Duodenal mucosa (tissue), 2 donors: Measurements from ENCODE around the gene PIKFYVE.
"Not testable (repeated sequence)": the region's sequence is repeated elsewhere in the genome, so short reads cannot be mapped to it uniquely, and the experiment has no call there.

ENCODE experiments used
- H3K27ac ChIP-seq: one replicate; pipeline ENCODE4 v1.7.0; 2013; ENCODE audit warnings: low read depth, low read length
- H3K27me3 ChIP-seq, 2 donors: one replicate each; pipeline ENCODE4 v1.7.0; 2013; ENCODE audit warnings: low read length in 2 of 2, control low read depth in 1 of 2; ENCODE audit not compliant: insufficient read depth in 2 of 2, control insufficient read depth in 1 of 2
- H3K36me3 ChIP-seq, 2 donors: one replicate each; pipeline ENCODE4 v1.7.0; 2013; ENCODE audit warnings: low read length in 2 of 2, control low read depth in 1 of 2; ENCODE audit not compliant: insufficient read depth in 2 of 2, control insufficient read depth in 1 of 2
- H3K4me1 ChIP-seq, 2 donors: one replicate each; pipeline ENCODE4 v1.7.0; 2013; ENCODE audit warnings: low read length in 2 of 2, control low read depth in 1 of 2; ENCODE audit not compliant: insufficient read depth in 2 of 2, control insufficient read depth in 1 of 2
- H3K4me3 ChIP-seq, 2 donors: one replicate each; pipeline ENCODE4 v1.7.0; 2013; ENCODE audit warnings: low read length in 2 of 2, low read depth in 1 of 2
- H3K9ac ChIP-seq, 2 donors: one replicate each; pipeline ENCODE4 v1.7.0; 2013; ENCODE audit warnings: low read length in 2 of 2, low read depth in 1 of 2
- H3K9me3 ChIP-seq, 2 donors: one replicate each; pipeline ENCODE4 v1.7.0; 2013; ENCODE audit warnings: low read length in 2 of 2, control low read depth in 1 of 2; ENCODE audit not compliant: control insufficient read depth in 1 of 2

PIKFYVE gene

DNA sequence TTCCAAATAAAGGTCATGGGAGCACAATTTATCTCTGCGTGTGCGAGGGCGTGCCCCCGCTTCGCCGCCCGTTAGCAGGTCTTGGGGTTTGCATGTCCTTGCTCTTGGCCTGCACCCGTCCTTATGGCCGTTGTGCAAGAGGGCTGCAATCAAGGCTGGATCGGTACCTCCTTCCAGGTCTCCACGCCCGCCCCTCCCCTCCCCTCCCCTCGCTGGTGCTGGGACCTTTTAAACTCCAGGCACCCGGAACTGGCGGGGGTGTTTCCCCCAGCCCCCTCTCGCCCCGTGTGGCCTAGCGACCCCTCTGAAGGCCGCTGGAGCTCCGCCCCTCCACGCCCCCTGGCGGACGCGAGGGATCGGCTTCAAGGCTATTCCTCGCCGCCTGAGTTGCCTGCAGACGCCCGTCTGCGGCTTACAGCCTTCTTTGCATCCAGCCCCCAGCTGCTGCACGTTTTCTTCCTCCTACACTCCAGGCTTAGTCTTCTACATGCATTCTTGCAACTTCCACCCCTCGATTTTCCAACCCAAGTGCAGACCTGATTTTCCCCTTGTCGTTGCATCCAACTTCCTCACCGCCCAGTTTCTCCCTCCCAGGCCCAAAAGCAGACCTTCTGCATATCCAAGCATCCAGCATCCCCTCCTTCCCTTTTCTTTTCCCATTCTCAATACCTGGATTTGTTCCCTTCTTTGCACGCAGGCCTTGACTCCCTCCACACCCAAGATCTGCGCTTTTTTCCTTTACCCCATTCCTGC, 11.8 kb upstream of the PIKFYVE start:
- peak overlapping the region; percentile 50 for H3K27ac ChIP-seq
- peaks cover 24 to 27% of the 10 kb centered on the region in 2 donors for H3K4me1 ChIP-seq
- peaks cover 15 to 30% of the 10 kb centered on the region in 2 donors for H3K36me3 ChIP-seq
- peak overlapping the region; percentile 74 to 85 for H3K9ac ChIP-seq
- H3K4me3 ChIP-seq = peak overlapping the region; percentile 99 to 100
- H3K27me3 ChIP-seq = no peaks in the 10 kb centered on the region
- H3K9me3 ChIP-seq = no peaks in the 10 kb centered on the region

DNA sequence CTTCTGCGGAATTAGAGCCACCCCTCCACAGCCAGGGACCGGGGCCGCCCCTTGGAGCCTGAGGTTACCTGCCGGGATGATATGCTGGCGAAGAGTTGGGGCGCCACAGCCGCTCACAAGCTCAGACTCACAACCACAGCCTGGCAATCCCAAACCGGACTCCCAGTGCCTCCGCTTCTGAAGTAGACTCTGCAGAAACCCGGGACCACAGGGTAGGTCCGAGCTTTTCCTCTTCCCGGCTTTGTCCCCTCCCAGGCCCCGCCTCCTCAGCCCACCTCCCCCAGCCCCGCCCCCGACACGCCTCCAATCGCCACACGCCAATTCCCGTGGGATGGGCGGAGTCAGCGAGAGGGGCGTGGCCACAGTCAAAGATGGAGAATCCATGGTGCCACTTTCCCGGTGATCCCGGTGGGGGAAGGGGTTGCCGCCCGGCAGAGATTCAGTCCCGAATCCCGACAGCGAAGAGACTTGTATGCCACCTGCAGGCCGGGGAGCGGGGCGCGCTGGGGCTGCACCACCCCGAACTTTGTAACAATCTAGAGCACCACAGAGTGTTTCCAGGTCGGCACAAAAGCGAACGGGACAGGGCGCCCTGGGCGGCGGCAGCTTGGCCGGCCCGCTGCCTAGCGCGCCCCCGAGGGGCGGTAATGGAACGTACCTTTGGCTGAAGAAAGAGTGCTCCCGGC, 11.0 kb upstream of the PIKFYVE start, which contains the start of gene IDH1:
TSS of gene IDH1 (minus strand) at position 201 of the 686 bp plus-strand sequence. CDS start 3,520 bp downstream, outside the sequence.
- Histone ChIP-seq H3K4me1 (peaks cover 24 to 27% of the 10 kb centered on the region in 2 donors), H3K9me3 (no peaks in the 10 kb centered on the region)

DNA sequence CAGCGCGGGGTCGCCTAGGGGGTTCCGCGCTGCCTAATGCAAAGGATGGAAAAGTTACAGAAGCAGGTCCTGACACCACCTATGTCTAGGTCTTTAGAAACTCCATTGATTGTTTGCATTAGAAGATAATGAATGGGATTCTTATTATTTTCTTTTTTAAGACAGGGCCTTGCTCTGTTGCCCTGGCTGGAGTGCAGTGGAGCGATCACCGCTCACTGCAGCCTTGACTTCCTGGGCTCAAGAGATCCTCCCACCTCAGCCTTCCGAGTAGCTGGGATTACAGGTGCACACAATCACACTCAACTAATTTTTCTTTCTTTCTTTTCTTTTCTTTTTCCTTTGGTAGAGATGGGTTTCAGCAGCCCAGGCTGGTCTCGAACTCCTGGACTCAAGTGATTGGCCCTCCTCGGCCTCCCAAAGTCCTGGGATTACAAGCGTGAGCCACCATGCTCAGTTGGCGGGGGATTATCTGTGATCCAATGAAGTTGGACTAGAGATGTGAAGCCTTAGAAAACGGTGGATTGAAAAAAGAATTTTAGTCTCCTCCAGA, 10.4 kb upstream of the PIKFYVE start:
- peaks cover 11 to 17% of the 10 kb centered on the region in 2 donors for H3K36me3 ChIP-seq
- no peaks in the 10 kb centered on the region for H3K9me3 ChIP-seq
- H3K27ac ChIP-seq = no peak overlapping the region
- no peaks in the 10 kb centered on the region for H3K27me3 ChIP-seq
- peak overlapping the region; percentile 38 to 58 for H3K9ac ChIP-seq
- H3K4me1 ChIP-seq = peaks cover 23 to 24% of the 10 kb centered on the region in 2 donors
- H3K4me3 ChIP-seq = peak overlapping the region; percentile 99 to 100

More for the DNA sequence above, 11.0 kb upstream of the PIKFYVE start, which contains the start of gene IDH1:
- Histone ChIP-seq H3K36me3 (peaks cover 15 to 24% of the 10 kb centered on the region in 2 donors), H3K9ac (peak within 1 kb of the TSS; percentile 74 to 85), H3K4me3 (peak within 1 kb of the TSS; percentile 99 to 100), H3K27me3 (no peaks in the 10 kb centered on the region), H3K27ac (peak within 1 kb of the TSS; percentile 63)

DNA sequence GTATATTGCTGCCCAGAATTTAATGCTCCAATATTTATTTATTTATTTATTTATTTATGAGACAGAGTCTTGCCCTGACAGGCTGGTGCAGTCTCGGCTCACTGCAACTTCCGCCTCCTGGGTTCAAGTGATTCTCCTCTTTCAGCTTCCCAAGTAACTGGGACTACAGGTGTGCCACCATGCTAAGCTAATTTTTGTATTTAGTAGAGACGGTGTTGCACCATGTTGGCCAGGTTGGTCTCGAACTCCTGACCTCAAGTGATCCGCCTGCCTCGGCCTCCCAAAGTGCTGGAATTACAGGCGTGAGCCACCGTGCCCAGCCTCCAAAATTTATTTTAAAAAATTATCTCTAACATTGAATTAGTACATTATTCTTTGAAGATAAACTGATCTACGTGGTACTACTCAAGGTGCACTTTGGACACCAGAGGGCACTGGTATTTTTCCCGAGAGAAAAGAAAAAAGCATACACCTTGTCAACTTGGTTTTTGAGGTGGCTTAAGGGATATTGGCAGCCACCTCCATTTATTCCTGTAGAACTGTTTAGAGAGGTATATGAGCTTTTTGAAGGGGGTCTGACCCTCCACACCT, 9.8 kb upstream of the PIKFYVE start:
- H3K27ac ChIP-seq = no peak overlapping the region
- H3K4me1 ChIP-seq = peaks cover 21 to 24% of the 10 kb centered on the region in 2 donors
- H3K4me3 ChIP-seq = no peak overlapping the region
- no peak overlapping the region for H3K9ac ChIP-seq
- no peaks in the 10 kb centered on the region for H3K9me3 ChIP-seq
- H3K36me3 ChIP-seq = peaks cover 10 to 11% of the 10 kb centered on the region in 2 donors
- no peaks in the 10 kb centered on the region for H3K27me3 ChIP-seq

DNA sequence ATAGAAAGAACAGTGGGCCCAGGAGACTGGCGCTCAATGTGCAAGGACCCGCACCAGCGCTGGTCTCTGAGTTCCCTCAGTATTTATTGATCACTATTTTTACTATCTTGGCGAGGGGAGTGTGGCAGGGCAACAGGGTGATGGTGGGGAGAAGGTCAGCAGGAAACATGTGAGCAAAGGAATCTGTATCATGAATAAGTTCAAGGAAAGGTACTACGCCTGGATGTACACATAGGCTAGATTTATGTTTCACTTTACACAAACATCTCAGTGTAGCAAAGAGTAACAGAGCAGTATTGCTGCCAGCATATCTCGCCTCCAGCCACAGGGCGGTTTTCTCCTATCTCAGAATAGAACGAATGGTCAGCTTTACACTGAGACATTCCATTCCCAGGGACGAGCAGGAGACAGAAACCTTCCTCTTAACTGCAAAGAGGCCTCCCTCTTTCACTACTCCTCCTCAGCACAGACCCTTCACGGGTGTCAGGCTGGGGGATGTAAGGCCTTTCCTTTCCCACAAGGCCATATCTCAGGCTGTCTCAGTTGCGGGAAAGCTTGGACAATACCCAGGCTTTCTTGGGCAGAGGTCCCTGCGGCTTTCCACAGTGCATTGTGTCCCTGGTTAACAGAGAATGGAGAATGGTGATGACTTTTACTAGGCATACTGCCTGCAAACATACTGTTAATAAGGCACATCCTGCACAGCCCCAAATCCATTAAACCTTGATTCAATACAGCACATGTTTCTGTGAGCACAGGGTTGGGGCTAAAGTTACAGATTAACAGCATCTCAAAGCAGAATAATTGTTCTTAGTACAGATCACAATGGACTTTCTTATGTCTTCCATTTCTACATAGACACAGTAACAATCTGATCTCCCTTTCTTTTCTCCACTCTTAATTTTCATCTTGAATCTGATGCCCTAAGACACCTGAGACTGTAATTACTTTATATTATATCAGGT, 8.9 kb upstream of the PIKFYVE start:
- not testable (repeated sequence) for H3K27ac ChIP-seq, H3K9ac ChIP-seq, H3K9me3 ChIP-seq, H3K27me3 ChIP-seq, H3K36me3 ChIP-seq, H3K4me3 ChIP-seq
- H3K4me1 ChIP-seq = peaks cover 14 to 19% of the 10 kb centered on the region in 2 donors

DNA sequence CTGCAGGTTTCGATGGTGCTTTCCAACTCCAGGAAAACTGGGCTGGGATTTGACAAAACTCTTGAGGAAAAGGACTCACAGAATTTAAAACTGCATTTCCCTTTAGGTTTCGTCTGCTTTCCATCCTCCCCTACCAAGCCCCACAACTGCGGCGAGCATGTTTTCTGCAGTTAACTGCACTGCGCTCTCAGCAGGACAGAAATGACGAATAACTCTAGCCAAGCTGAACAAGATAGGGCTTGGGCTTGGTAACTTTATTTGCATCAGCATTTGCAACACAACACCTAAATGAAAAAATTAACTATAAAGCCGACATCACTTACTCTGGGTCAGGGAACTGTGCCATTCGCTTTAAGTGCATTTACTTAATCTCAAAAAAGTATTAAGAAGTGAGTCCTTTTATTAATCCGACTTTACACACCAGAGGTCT, 669 bp upstream of the PIKFYVE start:
- H3K9me3 ChIP-seq = no peaks in the 10 kb centered on the region
- peaks cover 16 to 26% of the 10 kb centered on the region in 2 donors for H3K4me1 ChIP-seq
- H3K27me3 ChIP-seq = no peaks in the 10 kb centered on the region
- peak overlapping the region; percentile 93 to 97 for H3K4me3 ChIP-seq
- no peaks in the 10 kb centered on the region for H3K36me3 ChIP-seq
- peak overlapping the region; percentile 68 for H3K27ac ChIP-seq
- peak overlapping the region; percentile 81 to 85 for H3K9ac ChIP-seq

DNA sequence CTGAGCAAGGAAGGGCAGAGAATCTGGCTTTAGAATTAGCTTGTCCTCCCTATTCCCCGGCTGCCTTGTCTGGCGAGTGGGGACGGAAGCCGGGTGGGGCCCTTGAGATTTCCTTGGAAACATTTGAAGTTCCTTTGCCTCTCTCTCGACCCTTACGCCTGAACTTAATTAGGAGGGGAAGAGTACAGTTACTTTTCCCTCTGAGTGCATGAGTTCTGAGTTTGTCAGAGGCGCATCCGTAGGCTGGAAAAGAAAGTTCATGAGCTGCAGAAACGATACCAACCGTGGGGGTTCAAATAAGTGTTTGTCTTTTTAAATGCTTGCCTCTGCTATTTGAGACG, 468 bp downstream of the PIKFYVE start:
- H3K4me1 ChIP-seq = peaks cover 16 to 26% of the 10 kb centered on the region in 2 donors
- peak overlapping the region; percentile 93 to 97 for H3K4me3 ChIP-seq

DNA sequence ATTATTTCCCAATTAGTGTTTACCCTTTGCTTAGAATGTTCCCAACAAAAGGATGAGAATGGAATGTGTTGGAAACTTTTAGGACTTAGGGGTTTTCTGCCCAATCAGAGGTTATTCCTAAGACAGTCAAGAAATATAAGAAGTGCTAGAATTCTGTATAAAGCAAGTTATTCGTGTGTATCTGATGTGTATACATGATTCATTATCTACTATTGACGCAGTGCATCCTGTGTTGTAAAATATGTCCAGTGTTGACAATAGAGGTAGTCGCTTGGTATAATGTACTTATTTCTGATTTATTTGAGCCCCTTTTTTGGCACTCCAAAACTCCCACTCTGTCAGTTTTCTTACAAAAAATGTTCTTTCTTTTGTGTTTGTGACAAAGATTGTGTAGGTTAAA, 881 bp downstream of the PIKFYVE start:
- peaks cover 0 to 4% of the 10 kb centered on the region in 2 donors for H3K36me3 ChIP-seq
- peak overlapping the region; percentile 81 to 85 for H3K9ac ChIP-seq
- H3K27me3 ChIP-seq = no peaks in the 10 kb centered on the region
- H3K4me1 ChIP-seq = peaks cover 16 to 26% of the 10 kb centered on the region in 2 donors
- H3K4me3 ChIP-seq = peak overlapping the region; percentile 93 to 97
- H3K27ac ChIP-seq = peak overlapping the region; percentile 88
- no peaks in the 10 kb centered on the region for H3K9me3 ChIP-seq

More for the DNA sequence above, 468 bp downstream of the PIKFYVE start:
- Histone ChIP-seq H3K27me3 (no peaks in the 10 kb centered on the region), H3K27ac (peak overlapping the region; percentile 88), H3K36me3 (peaks cover 0 to under 1% of the 10 kb centered on the region in 2 donors), H3K9ac (peak overlapping the region; percentile 81 to 85), H3K9me3 (no peaks in the 10 kb centered on the region)

DNA sequence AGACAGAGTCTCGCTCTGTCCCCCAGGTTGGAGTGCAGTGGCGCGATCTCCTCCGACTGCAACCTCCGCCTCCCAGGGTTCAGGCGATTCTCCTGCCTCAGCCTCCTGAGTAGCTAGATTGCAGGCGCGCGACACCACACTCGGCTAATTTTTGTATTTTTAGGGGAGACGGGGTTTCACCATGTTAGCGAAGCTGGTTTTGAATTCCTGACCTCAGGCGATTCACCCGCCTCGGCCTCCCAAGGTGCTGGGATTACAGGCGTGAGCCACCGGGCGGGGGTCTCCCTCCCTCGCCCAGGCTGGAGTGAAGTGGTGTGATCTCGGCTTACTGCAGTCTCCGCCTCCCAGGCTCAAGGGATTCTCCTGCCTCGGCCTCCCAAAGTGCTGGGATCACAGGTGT, 1.5 kb downstream of the PIKFYVE start:
- not testable (repeated sequence) for H3K27me3 ChIP-seq, H3K36me3 ChIP-seq, H3K9ac ChIP-seq, H3K9me3 ChIP-seq, H3K27ac ChIP-seq
- Histone ChIP-seq H3K4me3 (peak overlapping the region in 1 of 2 donors; percentile 93), H3K4me1 (peaks cover 16 to 26% of the 10 kb centered on the region in 2 donors)
